Parathyroid adenoma (tissue), 2 donors: ENCODE measurements around the gene NHS.

Experiments
- H2AFZ ChIP-seq: fragments of 300-600 bp; sonication (generic); one replicate; pipeline ENCODE4 v1.7.0; 2017; ENCODE audit warnings: antibody characterized with exemption, mild to moderate bottlenecking
- H3K27ac ChIP-seq: fragments of 300-600 bp; sonication (generic); one replicate; pipeline ENCODE4 v1.7.0; 2017
- H3K27me3 ChIP-seq: fragments of 300-600 bp; sonication (generic); one replicate; pipeline ENCODE4 v1.7.0; 2017; ENCODE audit warnings: low read length; ENCODE audit not compliant: control insufficient read depth, insufficient read depth
- H3K36me3 ChIP-seq: fragments of 300-600 bp; sonication (generic); one replicate; pipeline ENCODE4 v1.7.0; 2017; ENCODE audit warnings: low read length; ENCODE audit not compliant: control insufficient read depth, insufficient read depth
- H3K4me1 ChIP-seq: fragments of 300-600 bp; sonication (generic); one replicate; pipeline ENCODE4 v1.7.0; 2017; ENCODE audit warnings: control low read depth
- H3K4me2 ChIP-seq: fragments of 300-600 bp; sonication (generic); one replicate; pipeline ENCODE4 v1.7.0; 2017; ENCODE audit warnings: low read length
- H3K4me3 ChIP-seq: fragments of 300-600 bp; sonication (generic); one replicate; pipeline ENCODE4 v1.7.0; 2017; ENCODE audit warnings: low read depth, low read length
- H3K79me2 ChIP-seq: fragments of 300-600 bp; sonication (generic); one replicate; pipeline ENCODE4 v1.7.0; 2017; ENCODE audit warnings: control low read depth
- H3K9ac ChIP-seq: fragments of 300-600 bp; sonication (generic); one replicate; pipeline ENCODE4 v1.7.0; 2017; ENCODE audit warnings: mild to moderate bottlenecking
- H3K9me3 ChIP-seq: fragments of 300-600 bp; sonication (generic); one replicate; pipeline ENCODE4 v1.7.0; 2017; ENCODE audit warnings: low read length; ENCODE audit not compliant: control insufficient read depth
- CTCF ChIP-seq: fragments of 300-600 bp; sonication (generic); IDR thresholded peaks from one replicate; pipeline ENCODE4 v1.7.0; 2017; ENCODE audit warnings: antibody characterized with exemption, mild to moderate bottlenecking
- donor health status: primary hyperparathyroidism.

The NHS gene

GRCh38 chrX:17594693-17595092 lies 219.7 kb downstream of the NHS start:
- Histone ChIP-seq H3K4me1 (peaks cover 3% of the 10 kb centered on the region), H3K4me2 (no peak overlapping the region), H3K9me3 (no peaks in the 10 kb centered on the region), H3K4me3 (no peak overlapping the region), H3K36me3 (no peaks in the 10 kb centered on the region), H2AFZ (no peak overlapping the region), H3K9ac (no peak overlapping the region), H3K79me2 (no peaks in the 10 kb centered on the region), H3K27me3 (no peaks in the 10 kb centered on the region), H3K27ac (no peak overlapping the region)
- TF ChIP-seq CTCF = no peak

GRCh38 chrX:17595456-17596035 lies 220.5 kb downstream of the NHS start:
- H2AFZ ChIP-seq = no peak overlapping the region
- H3K4me3 ChIP-seq = no peak overlapping the region
- H3K36me3 ChIP-seq = no peaks in the 10 kb centered on the region
- H3K4me2 ChIP-seq = no peak overlapping the region
- H3K9ac ChIP-seq = no peak overlapping the region
- H3K27me3 ChIP-seq = no peaks in the 10 kb centered on the region
- no peak for TF ChIP-seq CTCF
- H3K9me3 ChIP-seq = no peaks in the 10 kb centered on the region
- no peak overlapping the region for H3K27ac ChIP-seq
- no peaks in the 10 kb centered on the region for H3K79me2 ChIP-seq
- peaks cover 3% of the 10 kb centered on the region for H3K4me1 ChIP-seq

- no peaks in the 10 kb centered on the region for H3K27me3 ChIP-seq
- H3K9ac ChIP-seq = no peak overlapping the region
- no peaks in the 10 kb centered on the region for H3K9me3 ChIP-seq
- no peak for TF ChIP-seq CTCF
- no peak overlapping the region for H3K4me3 ChIP-seq
- no peaks in the 10 kb centered on the region for H3K36me3 ChIP-seq
- H3K27ac ChIP-seq = no peak overlapping the region
- H2AFZ ChIP-seq = no peak overlapping the region
- H3K4me1 ChIP-seq = peaks cover 3% of the 10 kb centered on the region
- H3K79me2 ChIP-seq = no peaks in the 10 kb centered on the region
- H3K4me2 ChIP-seq = no peak overlapping the region
Observed at GRCh38 chrX:17596061-17596460, 221.1 kb downstream of the NHS start.

GRCh38 chrX:17596546-17597205 lies 221.7 kb downstream of the NHS start:
- Histone ChIP-seq H3K4me3 (no peak overlapping the region), H3K4me1 (peaks cover 3% of the 10 kb centered on the region), H3K9ac (no peak overlapping the region), H3K36me3 (no peaks in the 10 kb centered on the region), H3K9me3 (no peaks in the 10 kb centered on the region), H3K4me2 (no peak overlapping the region), H3K27me3 (no peaks in the 10 kb centered on the region), H2AFZ (no peak overlapping the region), H3K27ac (no peak overlapping the region), H3K79me2 (no peaks in the 10 kb centered on the region)
- TF ChIP-seq CTCF = no peak

GRCh38 chrX:17597327-17597726 lies 222.3 kb downstream of the NHS start:
- H3K27me3 ChIP-seq = no peaks in the 10 kb centered on the region
- TF ChIP-seq CTCF = no peak
- no peaks in the 10 kb centered on the region for H3K9me3 ChIP-seq
- H3K4me3 ChIP-seq = no peak overlapping the region
- no peak overlapping the region for H3K4me2 ChIP-seq
- no peaks in the 10 kb centered on the region for H3K79me2 ChIP-seq
- H3K27ac ChIP-seq = no peak overlapping the region
- H2AFZ ChIP-seq = no peak overlapping the region
- H3K4me1 ChIP-seq = peaks cover 3% of the 10 kb centered on the region
- no peaks in the 10 kb centered on the region for H3K36me3 ChIP-seq
- H3K9ac ChIP-seq = no peak overlapping the region
